Panc1 (cell line): ENCODE measurements around the gene TET3.

Experiments used
- CTCF ChIP-seq: fragments of 450-650 bp; IDR thresholded peaks from 2 replicates; pipeline ENCODE4 v1.5.1; 2017; ENCODE audit warnings: mild to moderate bottlenecking
- POLR2AphosphoS5 ChIP-seq: IDR thresholded peaks from 2 replicates; pipeline ENCODE4 v1.6.1; 2012; ENCODE audit warnings: mild to moderate bottlenecking, low read depth, low read length, moderate library complexity

- TF ChIP-seq CTCF (no peak), POLR2AphosphoS5 (no peak)
Measured at GRCh38 chr2:73995810-73996209, 11.1 kb downstream of the TET3 start.
